Endothelial cell of hepatic sinusoid (primary cell): ENCODE results near the gene MARCHF6.

Source experiments
- in situ Hi-C: cut with HindIII; loops from 2 replicates; pipeline ENCODE4 v1.10.0; 2017; ENCODE audit warnings: low sequenced_read_pairs

MARCHF6 gene

DNA sequence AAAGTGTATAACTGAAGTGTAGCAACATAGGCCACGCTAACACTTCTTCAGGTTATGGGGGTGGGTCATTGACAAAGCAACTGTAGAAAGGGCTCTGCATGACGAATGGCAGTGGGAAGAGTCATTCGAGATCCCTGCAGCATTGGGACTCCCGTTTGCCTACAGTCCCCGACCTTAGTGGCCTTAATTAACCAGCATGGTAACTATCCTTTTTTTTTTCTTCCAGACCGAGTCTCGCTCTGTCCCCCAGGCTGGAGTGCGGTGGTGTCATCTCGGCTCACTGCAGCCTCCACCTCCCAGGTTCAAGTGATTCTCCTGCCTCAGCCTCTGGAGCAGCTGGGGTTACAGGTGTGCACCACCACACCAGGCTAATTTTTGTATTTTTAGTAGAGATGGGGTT is 31.6 kb upstream of the MARCHF6 start:
- in situ Hi-C loops, result no loop called here

DNA sequence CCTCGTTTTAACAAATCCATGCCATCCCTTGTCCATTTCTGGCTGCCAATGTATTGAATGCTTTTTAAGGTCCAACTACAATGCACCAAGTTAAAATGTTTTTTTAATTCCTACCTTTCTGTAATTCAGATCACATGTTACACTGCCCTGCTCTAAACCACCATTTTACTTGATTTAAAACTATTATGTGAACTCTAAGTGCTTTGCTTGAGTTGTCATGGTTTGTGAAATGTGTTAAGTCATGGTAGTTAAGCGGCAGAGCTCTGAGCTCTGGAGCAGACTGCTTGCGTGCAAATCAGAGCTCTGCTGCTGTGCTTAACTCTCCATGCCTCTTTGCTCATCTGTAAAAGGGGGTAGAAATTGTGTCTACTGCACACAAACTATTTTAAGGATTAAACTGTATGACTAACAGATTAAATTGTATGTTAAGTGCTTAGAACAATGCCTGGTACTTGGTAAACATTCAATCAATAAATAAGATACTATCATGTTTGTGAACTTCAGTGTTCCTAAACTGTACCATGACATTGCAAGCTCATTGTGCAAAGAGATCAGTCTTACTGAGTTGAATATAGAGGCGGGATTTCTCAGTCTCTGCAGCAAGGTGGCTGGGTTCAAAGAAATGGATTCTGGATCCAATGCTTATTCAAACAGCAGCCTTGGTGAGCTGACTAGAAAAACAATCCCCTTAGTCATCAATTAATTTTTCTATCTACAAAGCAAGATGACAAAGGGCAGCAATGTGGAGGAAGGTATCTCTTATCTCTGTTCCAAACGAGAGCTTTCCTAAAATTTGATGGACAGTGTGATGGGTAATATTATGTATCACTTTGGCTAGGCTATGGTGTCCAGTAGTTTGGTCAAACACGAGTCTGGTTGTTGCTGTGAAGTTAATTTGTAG is 29.7 kb upstream of the MARCHF6 start:
- in situ Hi-C loops, result no loop called here

DNA sequence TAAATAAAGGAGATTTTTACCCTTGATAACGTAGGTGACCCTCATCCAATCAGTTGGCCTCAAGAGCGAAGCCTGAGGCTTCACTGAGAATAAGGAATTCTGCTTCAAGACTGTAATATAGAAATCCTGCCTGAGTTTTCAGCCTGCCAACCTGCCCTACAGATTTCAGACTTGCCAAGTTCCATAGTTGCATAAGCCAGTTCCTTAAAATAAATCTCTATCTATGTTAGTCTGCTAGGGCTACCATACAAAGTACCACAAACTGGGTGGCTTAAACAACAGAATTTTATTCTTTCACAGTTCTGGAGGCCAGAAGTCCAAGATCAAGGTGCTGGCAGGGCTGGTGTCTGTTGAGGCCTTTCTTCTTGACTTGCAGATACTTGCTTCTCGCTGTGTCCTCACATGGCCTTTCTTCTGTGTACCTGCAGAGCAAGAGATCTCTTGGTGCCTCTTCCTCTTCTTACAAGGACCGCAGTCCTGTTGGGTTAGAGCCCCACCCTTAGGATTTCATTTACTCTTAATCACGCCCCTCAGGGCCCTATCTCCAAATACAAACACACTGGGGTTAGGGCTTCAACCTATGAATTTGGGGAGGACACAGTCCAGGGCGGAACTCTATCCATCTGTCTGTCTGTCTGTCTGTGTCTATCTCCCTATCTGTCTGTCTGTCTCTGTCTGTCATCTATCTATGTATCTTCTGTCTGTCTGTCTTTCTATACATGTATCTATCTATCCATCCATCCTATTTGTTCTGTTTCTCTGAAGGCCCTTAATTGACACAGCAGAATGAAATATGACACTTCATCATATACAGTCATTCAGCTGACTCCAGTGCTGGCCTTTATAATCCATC is 28.8 kb upstream of the MARCHF6 start:
- in situ Hi-C loops, result no loop called here

DNA sequence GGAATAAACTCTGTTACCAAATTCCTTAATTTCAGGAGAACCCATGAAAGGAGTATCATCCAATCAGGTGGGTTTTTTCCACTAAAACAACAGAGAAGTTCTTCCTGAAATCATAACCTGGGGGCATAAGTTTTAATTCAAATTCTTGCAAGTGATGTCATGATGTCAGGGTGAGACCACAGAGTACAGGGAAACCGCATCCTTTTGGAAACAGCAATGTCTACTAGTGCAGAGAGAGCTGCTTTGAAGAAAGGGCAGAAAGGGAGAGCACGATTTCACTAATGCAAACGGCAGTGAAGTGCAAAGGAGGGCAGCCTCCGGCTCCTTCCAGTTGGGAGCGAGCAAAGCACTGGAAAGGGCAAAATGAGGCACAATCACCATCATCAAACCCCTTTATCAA is 25.2 kb upstream of the MARCHF6 start:
- in situ Hi-C loops, result no loop called here

DNA sequence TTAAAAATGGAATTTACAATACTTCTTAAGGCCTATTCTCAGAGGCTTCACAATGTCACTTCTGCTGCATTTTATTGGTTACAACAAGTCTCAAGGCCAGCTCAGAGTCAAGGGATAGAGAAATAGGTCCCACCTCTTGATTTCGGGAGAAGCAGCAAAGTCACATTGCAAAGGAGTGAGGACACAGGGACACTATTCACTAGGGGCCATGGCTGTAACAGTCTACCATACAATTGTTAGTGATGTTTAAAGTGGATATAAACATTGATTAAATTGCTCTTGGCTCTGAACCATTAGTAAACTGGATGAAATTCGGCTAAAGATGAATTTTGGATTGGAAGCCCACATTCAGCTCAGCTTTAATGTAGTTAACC is 24.1 kb upstream of the MARCHF6 start:
- in situ Hi-C loops, result no loop called here

DNA sequence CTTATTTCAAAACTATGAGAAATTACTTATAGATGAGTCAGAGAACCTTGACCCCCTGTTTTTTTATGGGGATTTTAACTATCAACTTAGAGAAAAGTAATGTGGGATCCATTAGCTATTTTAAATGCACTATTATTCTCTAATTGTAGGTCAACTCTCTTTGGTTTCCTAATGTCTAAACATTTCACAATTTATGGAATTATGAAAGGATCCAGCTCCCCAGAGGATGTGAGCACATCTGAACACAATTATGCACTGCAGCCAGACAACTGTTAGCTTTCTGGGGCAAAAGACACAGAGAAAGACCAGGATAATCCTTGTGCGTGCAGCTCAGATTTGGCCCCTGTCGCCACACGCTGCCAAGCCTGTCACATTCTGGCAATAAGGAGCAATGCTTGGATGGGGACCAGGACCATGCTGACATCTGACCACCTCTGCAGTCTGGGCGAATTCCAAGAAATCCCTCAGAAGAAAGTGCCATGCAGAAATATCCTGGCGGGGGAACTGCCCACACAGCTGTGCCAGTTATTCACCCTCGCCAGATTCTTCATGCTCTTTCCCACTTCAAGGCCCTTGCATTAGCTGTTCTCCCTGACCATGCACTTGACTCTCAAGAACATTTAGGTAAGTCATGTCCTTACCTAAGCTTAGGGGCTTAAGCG is 23.5 kb upstream of the MARCHF6 start:
- in situ Hi-C loops, result no loop called here

DNA sequence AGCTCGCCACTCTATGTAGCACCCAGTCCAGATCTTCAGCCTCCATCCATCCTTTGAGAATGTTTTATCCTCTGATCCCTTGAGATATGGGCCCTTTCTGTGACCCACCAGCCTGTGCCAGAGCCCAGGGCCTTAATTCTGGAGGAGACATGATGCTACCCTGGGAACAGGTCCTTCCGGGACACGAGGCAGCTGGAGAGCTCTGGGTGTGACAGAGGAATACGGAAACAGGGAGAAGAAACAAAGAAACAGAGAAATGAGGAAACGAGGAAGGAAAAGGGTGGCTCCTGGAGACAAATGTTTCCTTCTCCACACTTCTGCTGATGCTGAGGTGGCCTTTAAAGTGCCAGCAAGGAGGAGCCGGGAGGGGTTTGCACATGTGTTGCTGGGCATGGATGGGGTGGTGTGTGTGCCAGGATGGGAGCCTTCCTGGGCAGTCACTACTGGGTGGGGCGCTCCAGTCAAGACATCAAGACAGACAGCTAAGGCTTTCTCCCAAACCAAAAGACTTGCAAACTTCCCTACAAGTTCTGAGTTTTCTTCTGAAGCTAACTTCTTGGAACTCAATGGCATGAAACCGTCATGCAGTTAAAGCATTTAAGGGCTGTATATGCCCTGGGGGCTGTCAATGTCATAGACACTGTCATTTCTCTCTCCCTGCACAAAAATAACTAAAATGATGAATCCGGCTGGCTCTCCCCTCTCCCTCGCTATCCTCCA is 22.8 kb upstream of the MARCHF6 start:
- in situ Hi-C loops, result no loop called here

DNA sequence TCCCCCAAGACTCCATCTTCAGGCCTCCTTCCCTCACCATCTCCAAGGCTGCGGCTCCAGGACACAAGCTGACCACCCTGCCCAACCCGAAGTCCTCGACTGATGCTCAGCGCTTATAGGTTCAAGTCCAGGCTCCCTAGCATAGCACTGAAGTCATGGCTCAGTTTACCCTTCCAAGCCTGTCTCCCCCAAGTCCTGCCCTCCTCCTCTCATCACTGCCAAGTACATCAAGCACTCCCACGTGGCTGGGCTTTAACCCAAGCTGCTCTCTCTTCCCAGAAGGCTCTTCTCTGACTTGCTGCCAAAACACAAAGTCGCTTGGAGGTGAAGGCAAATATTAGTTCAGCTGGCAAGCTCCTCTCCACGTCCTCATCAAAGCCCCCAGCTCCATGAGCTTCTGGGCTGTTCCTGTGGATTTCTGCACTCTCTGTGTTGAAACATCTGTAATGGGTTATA is 22.1 kb upstream of the MARCHF6 start:
- in situ Hi-C loops, result no loop called here

DNA sequence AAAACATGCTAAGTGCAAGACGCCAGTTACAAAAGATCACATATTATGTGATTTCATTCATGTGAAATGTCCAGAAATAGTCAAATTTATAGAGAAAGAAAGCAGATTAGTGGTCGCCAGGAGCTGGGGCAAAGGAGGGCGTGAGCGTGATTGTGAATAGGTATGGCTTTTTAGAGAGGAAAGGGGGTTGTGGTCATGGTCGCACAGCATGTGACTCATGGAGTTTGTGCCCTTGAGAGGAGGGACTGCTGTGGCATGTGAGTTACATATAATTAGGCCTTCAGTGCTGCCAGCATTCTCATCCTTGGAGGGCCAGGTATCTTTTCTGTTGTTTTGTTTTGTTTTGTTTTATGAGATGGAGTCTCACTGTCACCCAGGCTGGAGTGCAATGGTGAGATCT is 21.2 kb upstream of the MARCHF6 start:
- in situ Hi-C loops, result no loop called here

DNA sequence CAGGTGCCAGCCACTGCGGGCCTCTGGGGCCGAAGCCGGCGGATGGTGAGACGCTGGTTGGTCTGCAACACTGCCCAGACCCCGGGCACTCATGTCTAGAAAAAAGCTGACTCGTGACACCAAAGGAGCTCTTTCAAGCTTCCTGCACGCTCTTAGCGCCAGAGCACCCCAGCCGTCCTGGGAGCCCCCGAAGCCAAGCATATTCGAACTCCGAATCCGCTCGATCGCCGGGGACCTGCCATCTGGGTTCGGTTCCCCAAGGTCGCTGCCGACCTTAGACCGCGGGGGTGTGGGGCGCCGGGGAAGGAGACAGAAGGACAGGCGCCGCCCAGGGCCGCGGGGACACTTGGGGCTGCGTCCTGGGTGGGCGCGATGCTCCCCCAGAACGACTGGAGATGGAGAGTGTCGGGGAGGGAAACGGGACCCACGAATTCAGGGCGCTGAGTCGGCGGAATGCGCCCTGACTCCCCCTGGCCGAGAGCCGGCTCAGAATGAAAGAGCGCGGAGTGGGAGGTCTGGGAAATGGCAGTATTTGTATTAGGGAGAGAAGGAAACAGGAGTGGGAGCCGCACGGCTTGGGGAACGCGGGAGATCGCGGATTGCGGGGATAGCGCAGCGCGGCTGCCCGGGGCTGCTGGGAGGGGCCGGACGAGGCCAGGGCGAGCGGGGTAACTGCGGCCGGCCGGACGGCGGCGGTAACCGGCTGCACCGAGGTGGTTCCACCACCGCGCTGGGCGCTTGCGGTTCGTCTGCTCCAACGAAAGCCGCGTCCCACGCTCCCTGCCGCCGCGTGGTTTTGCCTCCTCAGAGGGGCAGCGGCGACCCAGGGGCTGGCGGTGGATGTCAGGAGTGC is 20.1 kb upstream of the MARCHF6 start:
- in situ Hi-C loops, result no loop called here

DNA sequence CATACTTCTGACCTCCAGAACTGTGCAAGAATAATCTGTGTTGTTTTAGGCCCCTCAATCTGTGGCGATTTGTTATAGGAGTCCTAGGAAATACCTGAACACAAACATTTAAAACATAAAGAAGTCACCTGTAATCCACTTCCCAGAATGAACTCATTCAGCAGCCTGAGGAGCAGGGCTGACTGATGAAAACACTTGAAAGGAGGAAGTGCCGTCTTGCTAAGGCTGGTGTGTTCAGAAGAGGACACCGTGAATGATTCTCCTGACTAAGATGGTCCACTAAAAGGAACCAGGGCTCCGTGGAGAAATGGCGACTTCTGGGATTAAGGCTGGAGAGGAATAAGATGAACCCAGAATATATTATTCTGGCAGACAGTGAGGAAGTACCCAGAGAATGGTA is 18.7 kb upstream of the MARCHF6 start:
- in situ Hi-C loops, result loop anchor here (5.0 kb wide), 1 partner anchor 292 kb away; no protein-coding TSS in a partner anchor

DNA sequence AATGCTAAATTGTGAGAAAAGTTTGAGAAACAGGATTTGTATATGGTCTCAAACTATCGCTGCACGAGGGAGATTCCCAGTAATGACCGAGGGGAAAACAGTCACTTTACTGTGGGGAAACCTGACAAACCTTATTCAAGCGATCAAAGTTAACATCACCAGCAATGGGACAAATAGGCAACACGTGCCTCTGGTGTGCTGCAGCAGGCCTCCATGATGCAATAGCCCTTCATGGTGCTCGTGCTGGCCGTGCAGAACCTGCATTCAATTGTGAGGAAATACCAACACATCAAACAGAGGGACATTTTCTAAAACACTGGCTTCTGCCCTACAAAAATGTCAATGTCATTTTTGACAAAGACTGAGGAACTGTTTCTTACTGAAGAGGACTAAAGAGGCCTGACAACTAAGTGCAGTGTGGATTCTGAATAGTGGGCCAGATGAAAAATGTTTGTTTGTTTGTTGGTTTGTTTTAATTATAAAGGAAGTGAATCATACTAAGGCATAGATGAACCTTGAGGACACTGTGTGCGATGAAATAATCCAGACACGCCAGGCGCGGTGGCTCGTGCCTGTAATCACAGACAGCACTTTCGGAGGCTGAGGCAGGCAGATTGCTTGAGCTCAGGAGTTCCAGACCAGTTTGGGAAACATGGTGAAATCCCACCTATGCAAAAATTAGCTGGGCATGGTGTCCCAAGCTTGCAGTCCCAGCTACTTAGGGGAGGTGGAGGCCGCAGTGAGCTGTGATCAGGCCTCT is 17.6 kb upstream of the MARCHF6 start:
- in situ Hi-C loops, result loop anchor here (5.0 kb wide), 1 partner anchor 291 kb away; no protein-coding TSS in a partner anchor

DNA sequence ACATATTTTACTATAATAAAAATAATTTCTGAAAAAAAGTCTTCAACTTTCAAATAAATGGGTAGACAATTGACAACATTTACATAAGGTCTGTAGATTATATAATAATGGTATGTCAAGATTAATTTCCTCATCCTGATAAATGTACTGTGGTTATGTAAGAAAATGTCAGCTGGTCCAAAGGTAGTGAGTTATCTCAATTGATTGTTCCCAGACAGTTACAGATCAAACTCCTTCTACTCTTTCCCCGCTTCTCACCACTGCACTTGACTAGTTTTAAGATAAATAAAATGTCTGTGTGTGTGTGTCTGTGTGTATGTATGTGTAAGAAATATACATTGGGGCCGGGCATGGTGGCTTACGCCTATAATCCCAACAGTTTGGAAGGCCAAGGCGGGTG is 16.4 kb upstream of the MARCHF6 start:
- in situ Hi-C loops, result loop anchor here (5.0 kb wide), 1 partner anchor 290 kb away; no protein-coding TSS in a partner anchor

DNA sequence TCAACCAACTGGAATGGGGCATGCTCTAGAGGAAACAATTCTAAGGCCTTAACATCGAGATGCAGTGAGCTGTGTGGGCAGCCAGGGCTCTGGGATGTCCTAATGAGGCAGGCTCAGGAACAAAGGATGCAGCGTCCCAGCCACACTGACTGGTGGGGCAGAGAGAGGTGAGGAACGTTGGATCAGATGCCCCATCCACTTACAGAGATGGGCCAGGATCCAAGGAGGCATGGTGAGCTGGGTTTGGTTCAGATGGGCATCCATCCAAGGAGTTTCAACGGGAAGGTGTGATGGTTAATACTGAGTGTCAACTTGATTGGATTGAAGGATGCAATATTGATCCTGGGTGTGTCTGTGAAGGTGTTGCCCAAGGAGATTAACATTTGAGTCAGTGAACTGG is 15.5 kb upstream of the MARCHF6 start:
- in situ Hi-C loops, result loop anchor here (5.0 kb wide), 1 partner anchor 289 kb away; no protein-coding TSS in a partner anchor

DNA sequence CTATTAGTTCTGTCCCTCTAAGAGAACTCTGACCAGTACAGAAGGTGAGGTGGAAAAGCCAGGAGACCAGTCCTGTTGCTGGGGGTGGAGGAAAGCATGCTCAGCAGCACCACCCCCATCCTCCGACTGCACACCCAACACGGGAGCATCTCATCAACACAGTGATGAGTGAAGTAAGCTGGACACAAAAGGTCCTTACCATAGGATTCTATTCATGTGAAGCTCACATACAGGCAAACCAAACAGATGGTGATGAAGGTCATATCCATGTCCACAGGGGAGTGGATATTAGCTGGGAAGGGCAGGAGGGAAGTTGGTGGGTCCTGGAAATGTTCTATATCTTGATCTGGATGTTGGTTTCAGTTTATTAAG is 14.8 kb upstream of the MARCHF6 start:
- in situ Hi-C loops, result loop anchor here (5.0 kb wide), 1 partner anchor 289 kb away; no protein-coding TSS in a partner anchor

DNA sequence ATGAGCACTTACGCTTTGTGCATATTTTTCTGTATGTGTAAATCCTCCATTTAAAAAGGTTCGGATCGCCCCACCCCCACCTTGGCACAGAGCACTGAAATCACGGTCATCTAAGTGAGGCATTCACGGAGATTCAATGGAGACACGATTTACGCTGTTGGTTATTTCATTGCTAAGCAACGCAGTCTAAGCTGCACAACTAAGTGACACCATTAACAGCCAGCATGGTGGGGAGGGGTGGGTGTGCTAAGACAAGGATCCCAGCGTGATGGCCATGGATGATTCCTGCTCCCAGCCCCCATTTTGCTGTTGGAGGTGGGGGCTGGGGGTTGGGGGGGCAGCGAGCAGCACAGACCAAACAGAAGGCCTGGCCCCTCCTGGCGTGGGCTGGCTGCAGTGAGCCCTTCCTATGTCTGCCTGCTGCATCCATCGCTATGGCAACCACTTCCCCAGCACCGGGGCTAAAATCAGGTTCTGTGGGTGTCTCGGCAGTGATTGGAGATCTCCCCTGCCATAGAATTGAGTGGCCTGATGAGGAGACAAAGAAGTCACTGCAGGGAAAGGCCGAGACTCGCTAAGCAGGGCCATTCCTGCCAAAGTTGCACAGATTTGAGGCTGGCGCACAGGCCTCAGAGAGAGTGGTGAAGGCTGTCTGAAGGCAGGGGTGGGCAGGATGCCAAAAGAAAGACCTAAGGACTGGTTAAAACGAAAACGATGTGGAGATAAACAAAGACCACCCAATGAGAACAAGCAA is 14.3 kb upstream of the MARCHF6 start:
- in situ Hi-C loops, result loop anchor here (5.0 kb wide), 1 partner anchor 288 kb away; no protein-coding TSS in a partner anchor

DNA sequence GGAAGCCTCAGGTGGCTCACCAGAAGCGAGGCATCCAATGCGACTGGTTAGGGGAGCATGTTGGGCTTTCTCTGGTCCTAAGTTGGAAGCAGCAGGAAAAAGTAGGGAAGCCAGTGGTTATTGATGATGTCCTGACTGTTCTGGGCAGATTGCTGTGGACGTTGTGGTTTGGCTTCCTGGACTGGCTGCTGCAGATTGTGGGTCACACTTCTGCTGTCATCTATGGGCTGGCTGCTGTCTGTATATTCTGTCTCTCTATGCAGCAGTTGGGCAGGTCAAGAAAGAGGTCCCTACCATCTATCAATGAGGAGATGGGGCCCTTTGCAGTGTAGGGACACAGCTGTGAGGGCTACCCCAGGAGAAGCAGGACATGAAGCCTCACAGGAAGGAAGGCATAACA is 13.5 kb upstream of the MARCHF6 start:
- in situ Hi-C loops, result loop anchor here (5.0 kb wide), 1 partner anchor 287 kb away; no protein-coding TSS in a partner anchor

DNA sequence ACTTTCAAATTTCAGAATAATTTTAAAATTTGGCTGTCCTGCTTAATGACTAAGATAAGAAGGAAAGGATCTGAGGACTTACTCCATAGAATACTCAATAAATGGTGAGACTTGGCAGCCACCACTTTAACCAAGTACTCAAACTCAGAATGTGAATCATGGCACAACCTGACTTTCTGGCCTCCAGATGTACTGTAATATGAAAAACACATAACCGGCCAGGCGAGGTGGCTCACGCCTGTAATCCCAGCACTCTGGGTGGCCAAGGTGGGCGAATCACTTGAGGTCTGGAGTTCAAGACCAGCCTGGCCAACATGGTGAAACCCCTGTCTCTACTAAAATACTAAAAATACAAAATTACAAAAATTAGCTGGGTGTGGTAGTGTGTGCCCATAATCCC is 10.0 kb upstream of the MARCHF6 start:
- in situ Hi-C loops, result no loop called here
